Fibroblast of lung (primary cell): ENCODE measurements around the gene IKZF5.
A peak's percentile ranks its signal among the peaks of the same experiment; 100 is the strongest.

Source experiments
- CTCF ChIP-seq, 2 donors: IDR thresholded peaks in 1 of 2; conservative IDR thresholded peaks in 1 of 2; 1 replicate in 1 of 2; 2 replicates in 1 of 2; pipeline ENCODE4 v1.5.1; 2011 to 2012; ENCODE audit warnings: low read length in 2 of 2, control low read depth in 1 of 2, inconsistent platforms in 1 of 2, low read depth in 1 of 2, mild to moderate bottlenecking in 1 of 2
- EZH2 ChIP-seq: IDR thresholded peaks from 2 replicates; pipeline ENCODE4 v1.5.1; 2012; ENCODE audit warnings: low read length, control low read depth, mild to moderate bottlenecking; ENCODE audit errors: missing control alignments

DNA sequence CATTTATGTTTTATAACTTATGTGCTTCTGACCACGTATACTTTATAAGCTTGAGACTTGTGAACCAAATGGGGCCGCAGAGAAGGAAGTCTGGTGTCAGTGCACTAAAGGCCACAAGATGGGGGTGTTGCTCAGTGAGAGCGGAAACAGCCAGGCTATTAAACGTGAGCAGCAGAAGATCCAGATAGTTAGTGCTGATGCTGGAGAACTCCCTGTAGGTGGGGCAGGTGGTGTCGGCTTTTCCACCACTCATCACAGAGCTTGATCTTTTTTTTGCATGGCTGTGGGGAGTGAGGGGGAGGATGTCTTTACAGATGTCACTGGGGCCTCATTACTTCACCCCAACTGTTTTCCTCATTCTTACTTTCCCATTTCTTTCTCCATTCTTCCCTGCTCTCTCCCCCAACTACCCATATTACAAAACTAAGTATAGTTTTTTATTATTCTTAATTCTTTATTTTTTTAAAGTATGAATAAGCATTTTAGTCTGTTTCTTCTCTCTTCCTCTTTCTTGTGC is 34.9 kb upstream of the IKZF5 start:
- TF ChIP-seq CTCF (conservative IDR thresholded peaks at IDR 0.05 in 1 of 2, IDR thresholded peaks at IDR 0.05 in 1 of 2; ENCODE audit: low read depth in 1 of 2, low read length in 2 of 2) = peak; percentile 70 to 82
- TF ChIP-seq EZH2 = no peak
